Neural cell (in vitro differentiated cells): ENCODE measurements around the gene EFCAB11. TPM values are rescaled to one million over a fixed set of nuclear protein-coding genes. Genes with fewer than 3 reads are reported as not detected.
A peak's percentile ranks its signal among the peaks of the same experiment; 100 is the strongest.

Source experiments
- H2AFZ ChIP-seq: fragments of 200-600, 300-800 bp; sonication (generic), shearing (Covaris generic); 2 replicates; pipeline ENCODE4 v1.6.0; 2014; ENCODE audit warnings: low read depth, mild to moderate bottlenecking, antibody characterized with exemption, low read length, moderate library complexity
- H3F3A ChIP-seq: fragments of 200-600 bp; shearing (Covaris generic); 2 replicates; pipeline ENCODE4 v1.6.1; 2016; ENCODE audit warnings: mild to moderate bottlenecking, moderate library complexity, mixed read lengths, antibody characterized with exemption, low read length; ENCODE audit not compliant: insufficient read depth, poor library complexity, severe bottlenecking
- H3K27ac ChIP-seq: fragments of 200-600, 300-800 bp; sonication (generic), shearing (Covaris generic); 2 replicates; pipeline ENCODE4 v1.5.1; 2014; ENCODE audit warnings: mild to moderate bottlenecking, low read length, moderate library complexity
- H3K27me3 ChIP-seq: fragments of 300-800, 200-600 bp; sonication (generic), shearing (Covaris generic); 2 replicates; pipeline ENCODE4 v1.6.0; 2014; ENCODE audit warnings: mild to moderate bottlenecking, low read depth, low read length, moderate library complexity; ENCODE audit not compliant: insufficient read depth
- H3K36me3 ChIP-seq: fragments of 300-800, 200-600 bp; sonication (generic), shearing (Covaris generic); 2 replicates; pipeline ENCODE4 v1.5.1; 2014; ENCODE audit warnings: mild to moderate bottlenecking, antibody characterized with exemption, low read length, moderate library complexity; ENCODE audit not compliant: insufficient read depth
- H3K4me2 ChIP-seq: fragments of 300-800, 200-600 bp; sonication (generic), shearing (Covaris generic); 2 replicates; pipeline ENCODE4 v1.6.0; 2014; ENCODE audit warnings: mild to moderate bottlenecking, low read length
- H3K4me3 ChIP-seq: fragments of 300-800, 200-600 bp; sonication (generic), shearing (Covaris generic); 2 replicates; pipeline ENCODE4 v1.5.1; 2014; ENCODE audit warnings: mild to moderate bottlenecking, low read length, moderate library complexity
- H3K79me2 ChIP-seq: fragments of 200-600 bp; shearing (Covaris generic); replicated peaks from 2 replicates; pipeline ENCODE4 v1.6.0; 2014; ENCODE audit warnings: mild to moderate bottlenecking, low read length, moderate library complexity; ENCODE audit not compliant: insufficient read depth
- H3K9ac ChIP-seq: fragments of 300-800, 200-600 bp; sonication (generic), shearing (Covaris generic); 2 replicates; pipeline ENCODE4 v1.6.1; 2016; ENCODE audit warnings: mild to moderate bottlenecking, low read length, mixed read lengths
- H3K9me2 ChIP-seq: fragments of 200-600 bp; shearing (Covaris generic); 2 replicates; pipeline ENCODE4 v1.6.1; 2016; ENCODE audit warnings: mild to moderate bottlenecking, low read length, mixed read lengths; ENCODE audit not compliant: insufficient read depth
- H3K9me3 ChIP-seq: fragments of 200-600, 300-800 bp; sonication (generic), shearing (Covaris generic); 2 replicates; pipeline ENCODE4 v1.6.1; 2016; ENCODE audit warnings: mild to moderate bottlenecking, mixed run types, low read length, moderate library complexity, mixed read lengths
- H4K20me1 ChIP-seq: fragments of 200-600 bp; shearing (Covaris generic); 2 replicates; pipeline ENCODE4 v1.6.1; 2016; ENCODE audit warnings: mild to moderate bottlenecking, mixed run types; ENCODE audit not compliant: insufficient read depth
- EP300 ChIP-seq: fragments of 450-650 bp; conservative IDR thresholded peaks from 2 replicates; pipeline ENCODE4 v1.6.1; 2014; ENCODE audit warnings: antibody characterized with exemption, mild to moderate bottlenecking, moderate library complexity; ENCODE audit not compliant: poor library complexity, severe bottlenecking
- EZH2 ChIP-seq: fragments of 200-600, 300-800 bp; shearing (Covaris generic), sonication (generic); IDR thresholded peaks from 2 replicates; pipeline ENCODE4 v1.6.1; 2014; ENCODE audit warnings: antibody characterized with exemption, low read length, borderline replicate concordance, mild to moderate bottlenecking; ENCODE audit not compliant: insufficient read depth, poor library complexity, severe bottlenecking
- MXI1 ChIP-seq: fragments of 450-650 bp; conservative IDR thresholded peaks from 2 replicates; pipeline ENCODE4 v1.6.1; 2014; ENCODE audit warnings: antibody characterized with exemption, mild to moderate bottlenecking; ENCODE audit not compliant: poor library complexity, severe bottlenecking
- POLR2AphosphoS5 ChIP-seq: IDR thresholded peaks from 2 replicates; pipeline ENCODE4 v1.6.1; 2012
- RAD21 ChIP-seq: fragments of 450-650 bp; conservative IDR thresholded peaks from 2 replicates; pipeline ENCODE4 v1.6.1; 2014; ENCODE audit warnings: antibody characterized with exemption, mild to moderate bottlenecking, moderate library complexity
- SMC3 ChIP-seq: fragments of 450-650 bp; conservative IDR thresholded peaks from 2 replicates; pipeline ENCODE4 v1.6.1; 2014; ENCODE audit warnings: antibody characterized with exemption, mild to moderate bottlenecking, moderate library complexity; ENCODE audit not compliant: poor library complexity
- TAF1 ChIP-seq: IDR thresholded peaks from 2 replicates; pipeline ENCODE4 v1.6.1; 2012; ENCODE audit warnings: low read depth
- polyA plus RNA-seq: library from polyadenylated mRNA; depleted of rRNA; stranded (reverse); fragments of >200 nt; gene quantifications from 2 replicates; pipeline ENCODE4 v1.2.3, GENCODE V29; 2014
- TF ChIP-seq, protein P1 (sequence below): fragments of 450-650 bp; IDR thresholded peaks from 2 replicates; pipeline ENCODE4 v1.5.1; 2014; ENCODE audit warnings: antibody characterized with exemption, mild to moderate bottlenecking, moderate library complexity; ENCODE audit not compliant: poor library complexity, severe bottlenecking
- TF ChIP-seq, protein P2 (sequence below): IDR thresholded peaks from 2 replicates; pipeline ENCODE4 v1.6.1; 2012; ENCODE audit warnings: borderline replicate concordance

The EFCAB11 gene
- polyA plus RNA-seq, 1 donor from 2014 or later: 7.9 TPM

DNA sequence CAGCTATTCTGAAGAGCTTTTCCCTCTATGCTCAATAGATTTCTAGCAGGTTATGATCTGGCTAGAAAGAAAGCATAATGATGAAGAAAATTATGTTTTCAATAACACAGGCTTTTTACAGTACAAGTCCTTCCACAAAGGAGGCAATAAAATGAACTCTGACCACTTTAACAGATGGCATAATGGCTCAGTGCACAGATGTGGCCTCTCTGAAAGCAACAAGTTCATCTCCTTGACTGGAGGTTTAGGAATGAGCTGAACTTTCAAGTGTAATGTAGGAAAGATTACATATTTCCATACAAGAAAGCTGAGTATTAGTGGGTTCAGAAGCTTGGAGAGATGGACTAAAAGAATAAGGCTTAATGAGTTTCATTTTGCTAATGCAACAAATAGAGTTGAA, 147.4 kb downstream of the EFCAB11 start:
- Histone ChIP-seq H3K36me3 (no peaks in the 10 kb centered on the region), H3K9me2 (no peaks in the 10 kb centered on the region), H3F3A (peaks cover 3% of the 10 kb centered on the region), H2AFZ (no peak overlapping the region), H3K27me3 (no peaks in the 10 kb centered on the region), H3K9ac (no peak overlapping the region), H4K20me1 (no peaks in the 10 kb centered on the region), H3K9me3 (no peaks in the 10 kb centered on the region), H3K4me3 (no peak overlapping the region), H3K27ac (no peak overlapping the region), H3K4me2 (no peak overlapping the region), H3K79me2 (no peaks in the 10 kb centered on the region)
- TF ChIP-seq POLR2AphosphoS5: peak; percentile 22
- TF ChIP-seq, protein P1, sequence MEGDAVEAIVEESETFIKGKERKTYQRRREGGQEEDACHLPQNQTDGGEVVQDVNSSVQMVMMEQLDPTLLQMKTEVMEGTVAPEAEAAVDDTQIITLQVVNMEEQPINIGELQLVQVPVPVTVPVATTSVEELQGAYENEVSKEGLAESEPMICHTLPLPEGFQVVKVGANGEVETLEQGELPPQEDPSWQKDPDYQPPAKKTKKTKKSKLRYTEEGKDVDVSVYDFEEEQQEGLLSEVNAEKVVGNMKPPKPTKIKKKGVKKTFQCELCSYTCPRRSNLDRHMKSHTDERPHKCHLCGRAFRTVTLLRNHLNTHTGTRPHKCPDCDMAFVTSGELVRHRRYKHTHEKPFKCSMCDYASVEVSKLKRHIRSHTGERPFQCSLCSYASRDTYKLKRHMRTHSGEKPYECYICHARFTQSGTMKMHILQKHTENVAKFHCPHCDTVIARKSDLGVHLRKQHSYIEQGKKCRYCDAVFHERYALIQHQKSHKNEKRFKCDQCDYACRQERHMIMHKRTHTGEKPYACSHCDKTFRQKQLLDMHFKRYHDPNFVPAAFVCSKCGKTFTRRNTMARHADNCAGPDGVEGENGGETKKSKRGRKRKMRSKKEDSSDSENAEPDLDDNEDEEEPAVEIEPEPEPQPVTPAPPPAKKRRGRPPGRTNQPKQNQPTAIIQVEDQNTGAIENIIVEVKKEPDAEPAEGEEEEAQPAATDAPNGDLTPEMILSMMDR: no peak

DNA sequence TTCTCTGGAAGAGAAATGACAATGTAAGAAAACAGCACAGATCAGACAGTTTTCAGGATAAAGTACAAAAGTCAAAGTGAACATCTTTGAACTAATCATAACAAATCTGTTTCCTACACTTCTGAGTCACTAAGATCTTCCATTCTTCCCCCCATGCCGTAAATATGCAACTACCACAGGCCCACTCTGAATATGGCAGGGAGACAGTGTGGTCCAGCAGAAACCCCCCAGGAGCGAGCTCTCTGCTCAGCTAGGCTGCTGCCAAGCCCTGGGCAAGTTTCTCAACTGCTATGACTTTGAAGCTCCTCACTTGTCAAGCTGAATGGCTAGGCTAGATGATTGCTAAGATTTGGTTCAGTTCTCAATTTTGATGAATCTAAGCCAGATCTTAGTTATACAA, 148.1 kb downstream of the EFCAB11 start:
- Histone ChIP-seq H3K9ac (no peak overlapping the region), H3K27ac (no peak overlapping the region), H2AFZ (no peak overlapping the region), H3K27me3 (no peaks in the 10 kb centered on the region), H3K9me2 (no peaks in the 10 kb centered on the region), H3K79me2 (no peaks in the 10 kb centered on the region), H3K4me2 (no peak overlapping the region), H3K36me3 (no peaks in the 10 kb centered on the region), H4K20me1 (no peaks in the 10 kb centered on the region), H3K4me3 (no peak overlapping the region), H3F3A (peaks cover 3% of the 10 kb centered on the region), H3K9me3 (no peaks in the 10 kb centered on the region)
- TF ChIP-seq POLR2AphosphoS5: no peak
- no peak for TF ChIP-seq MXI1
- TF ChIP-seq, protein P1: no peak

DNA sequence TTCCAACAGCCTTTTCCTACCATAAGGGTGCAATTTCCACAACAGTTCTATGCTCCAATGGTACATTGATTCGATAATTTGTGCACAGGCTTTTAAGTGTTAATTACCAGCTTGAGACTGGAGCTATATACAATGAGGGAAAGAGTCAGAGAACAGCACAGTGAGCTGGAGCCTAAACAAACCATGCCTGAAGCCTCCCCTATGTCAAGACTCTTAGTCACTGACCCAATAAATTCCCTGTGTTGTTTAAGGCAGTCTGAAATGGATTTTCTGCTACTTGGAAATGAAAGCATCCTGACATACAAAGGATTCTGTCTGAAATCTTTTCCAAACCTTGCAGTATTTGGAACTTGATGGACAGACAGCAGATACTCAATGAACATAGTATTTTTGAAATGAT, 149.0 kb downstream of the EFCAB11 start:
- peaks cover 3% of the 10 kb centered on the region for H3F3A ChIP-seq
- no peak overlapping the region for H3K27ac ChIP-seq
- no peak overlapping the region for H3K9ac ChIP-seq
- TF ChIP-seq EZH2: no peak
- no peak for TF ChIP-seq MXI1
- no peak for TF ChIP-seq TAF1
- no peak for TF ChIP-seq POLR2AphosphoS5
- TF ChIP-seq, protein P2, sequence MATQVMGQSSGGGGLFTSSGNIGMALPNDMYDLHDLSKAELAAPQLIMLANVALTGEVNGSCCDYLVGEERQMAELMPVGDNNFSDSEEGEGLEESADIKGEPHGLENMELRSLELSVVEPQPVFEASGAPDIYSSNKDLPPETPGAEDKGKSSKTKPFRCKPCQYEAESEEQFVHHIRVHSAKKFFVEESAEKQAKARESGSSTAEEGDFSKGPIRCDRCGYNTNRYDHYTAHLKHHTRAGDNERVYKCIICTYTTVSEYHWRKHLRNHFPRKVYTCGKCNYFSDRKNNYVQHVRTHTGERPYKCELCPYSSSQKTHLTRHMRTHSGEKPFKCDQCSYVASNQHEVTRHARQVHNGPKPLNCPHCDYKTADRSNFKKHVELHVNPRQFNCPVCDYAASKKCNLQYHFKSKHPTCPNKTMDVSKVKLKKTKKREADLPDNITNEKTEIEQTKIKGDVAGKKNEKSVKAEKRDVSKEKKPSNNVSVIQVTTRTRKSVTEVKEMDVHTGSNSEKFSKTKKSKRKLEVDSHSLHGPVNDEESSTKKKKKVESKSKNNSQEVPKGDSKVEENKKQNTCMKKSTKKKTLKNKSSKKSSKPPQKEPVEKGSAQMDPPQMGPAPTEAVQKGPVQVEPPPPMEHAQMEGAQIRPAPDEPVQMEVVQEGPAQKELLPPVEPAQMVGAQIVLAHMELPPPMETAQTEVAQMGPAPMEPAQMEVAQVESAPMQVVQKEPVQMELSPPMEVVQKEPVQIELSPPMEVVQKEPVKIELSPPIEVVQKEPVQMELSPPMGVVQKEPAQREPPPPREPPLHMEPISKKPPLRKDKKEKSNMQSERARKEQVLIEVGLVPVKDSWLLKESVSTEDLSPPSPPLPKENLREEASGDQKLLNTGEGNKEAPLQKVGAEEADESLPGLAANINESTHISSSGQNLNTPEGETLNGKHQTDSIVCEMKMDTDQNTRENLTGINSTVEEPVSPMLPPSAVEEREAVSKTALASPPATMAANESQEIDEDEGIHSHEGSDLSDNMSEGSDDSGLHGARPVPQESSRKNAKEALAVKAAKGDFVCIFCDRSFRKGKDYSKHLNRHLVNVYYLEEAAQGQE: no peak
- no peak for TF ChIP-seq EP300
- TF ChIP-seq, protein P1: no peak
- TF ChIP-seq RAD21: no peak
- TF ChIP-seq SMC3: no peak
- no peak overlapping the region for H2AFZ ChIP-seq
- H3K9me3 ChIP-seq: no peaks in the 10 kb centered on the region
- H3K27me3 ChIP-seq: no peaks in the 10 kb centered on the region
- H3K4me2 ChIP-seq: no peak overlapping the region
- no peaks in the 10 kb centered on the region for H3K9me2 ChIP-seq
- no peaks in the 10 kb centered on the region for H4K20me1 ChIP-seq
- no peaks in the 10 kb centered on the region for H3K36me3 ChIP-seq
- no peaks in the 10 kb centered on the region for H3K79me2 ChIP-seq
- no peak overlapping the region for H3K4me3 ChIP-seq
